HG03521 (cell line): ENCODE data around the gene CADM1.

Source experiments
- ATAC-seq: cut with Tn5 transposase; IDR thresholded peaks from one replicate; pipeline ENCODE4 v1.9.1; 2021; ENCODE audit warnings: mild to moderate bottlenecking, moderate library complexity; ENCODE audit not compliant: unreplicated experiment

The CADM1 gene

DNA sequence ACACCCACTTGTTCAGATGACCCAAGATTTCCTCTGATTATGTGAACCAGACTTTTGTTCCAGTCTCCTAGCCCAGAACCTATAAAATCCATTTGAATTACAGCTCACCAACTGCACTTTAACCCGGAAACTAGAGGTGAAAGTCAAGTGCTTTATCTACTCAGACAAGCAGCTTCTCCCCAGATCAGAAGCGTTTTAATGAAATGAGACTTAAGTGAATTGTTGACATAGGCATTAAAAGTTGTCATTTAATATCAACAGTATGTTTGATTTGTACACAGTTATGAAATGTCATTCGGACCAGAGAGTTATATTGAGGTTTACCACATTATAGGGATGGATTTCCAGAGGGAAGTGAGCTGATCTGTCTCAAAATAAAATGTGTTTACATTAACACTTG, 52.0 kb downstream of the CADM1 start:
- ATAC-seq = no peak

DNA sequence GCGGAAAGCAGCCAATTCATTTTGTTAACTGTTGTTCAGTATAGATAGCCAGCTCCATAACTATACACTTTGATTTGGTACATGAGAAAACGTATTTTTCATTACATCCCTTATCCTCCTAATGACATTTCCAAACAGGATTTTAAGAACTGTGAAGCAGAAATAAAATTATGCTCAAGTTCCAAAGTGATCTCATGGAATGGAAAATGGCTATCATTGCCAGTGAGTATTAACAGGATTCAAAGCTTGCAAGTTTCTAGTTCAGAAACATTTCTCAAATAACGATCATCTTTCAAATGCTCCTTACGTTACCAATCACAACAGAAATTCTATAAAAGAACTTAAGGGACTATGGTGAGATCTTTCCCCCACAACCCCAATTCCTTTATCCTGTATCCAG, 53.7 kb downstream of the CADM1 start:
- ATAC-seq = no peak

- ATAC-seq = no peak
Measured at GRCh38 chr11:115447273-115447864, 56.8 kb downstream of the CADM1 start.

DNA sequence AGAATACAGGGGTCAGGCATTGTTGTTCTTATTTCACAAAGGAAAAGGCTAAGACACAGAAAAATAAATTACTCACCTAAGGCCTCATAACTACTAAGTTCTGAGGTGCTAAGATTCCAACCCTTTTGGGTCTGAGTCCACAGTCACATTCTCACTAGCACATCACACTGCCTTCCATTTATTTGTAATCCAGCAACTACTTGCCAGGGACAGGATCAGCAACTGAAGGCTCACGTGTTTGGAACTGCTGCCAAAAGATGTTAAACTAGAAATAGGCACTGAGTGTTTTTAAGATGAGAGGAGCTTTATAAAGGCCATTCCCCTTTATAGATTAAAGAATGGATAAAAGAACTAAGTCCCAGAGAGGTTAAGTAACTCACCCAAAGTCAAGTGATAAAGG, 58.0 kb downstream of the CADM1 start:
- ATAC-seq = no peak

GRCh38 chr11:115444542-115444941, 59.7 kb downstream of the CADM1 start:
- ATAC-seq = no peak

DNA sequence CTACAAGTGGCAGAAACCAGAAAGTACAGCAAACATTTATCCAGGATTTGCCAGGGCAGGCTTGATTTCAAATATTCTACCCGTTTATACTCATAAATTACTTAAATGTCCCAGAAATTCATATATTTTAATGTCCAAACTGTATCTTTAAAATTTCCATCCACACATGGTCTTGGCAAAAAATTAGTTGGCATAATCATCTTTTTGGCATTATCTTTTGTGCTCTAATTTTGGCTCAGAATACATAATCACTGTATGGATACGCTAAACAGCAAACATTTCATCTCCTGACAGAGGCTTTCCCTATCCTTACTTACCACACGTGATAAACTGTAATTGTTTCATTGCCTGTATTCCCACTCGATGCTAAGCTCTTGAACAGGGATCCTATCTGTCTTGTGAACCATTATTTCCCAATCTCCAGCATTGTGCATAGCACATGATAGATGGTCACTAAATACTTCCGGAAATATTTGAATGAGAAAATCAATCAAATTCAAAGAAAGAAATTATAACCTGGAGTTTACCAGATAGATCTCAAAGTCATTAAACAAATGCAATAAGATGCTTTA, 64.2 kb downstream of the CADM1 start:
- ATAC-seq = no peak

GRCh38 chr11:115439385-115439784, 64.8 kb downstream of the CADM1 start:
- no peak for ATAC-seq

- no peak for ATAC-seq
Measured at GRCh38 chr11:115437902-115438575, 66.2 kb downstream of the CADM1 start.

DNA sequence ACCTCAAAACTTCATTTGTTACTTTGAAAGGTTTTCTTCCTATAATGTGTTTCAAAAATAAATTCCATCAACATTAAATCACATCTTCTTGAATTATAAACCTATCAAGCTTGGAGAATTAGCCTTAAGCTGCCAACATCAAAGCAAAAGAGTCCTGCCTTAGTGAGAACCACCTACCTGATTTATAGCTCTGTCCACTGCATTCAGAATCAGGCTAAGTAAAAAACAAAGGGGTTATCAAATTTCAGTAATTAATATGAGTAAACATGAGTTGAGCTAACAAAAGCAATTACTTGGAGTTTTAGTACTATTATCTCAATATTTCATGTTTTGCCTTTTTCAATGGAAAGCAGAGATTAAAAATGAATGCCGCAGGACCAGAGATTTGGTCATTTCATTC, 73.9 kb downstream of the CADM1 start:
- ATAC-seq = no peak

- ATAC-seq = no peak
Measured at GRCh38 chr11:115428306-115428705, 75.9 kb downstream of the CADM1 start.

GRCh38 chr11:115425816-115426215, 78.4 kb downstream of the CADM1 start:
- no peak for ATAC-seq

DNA sequence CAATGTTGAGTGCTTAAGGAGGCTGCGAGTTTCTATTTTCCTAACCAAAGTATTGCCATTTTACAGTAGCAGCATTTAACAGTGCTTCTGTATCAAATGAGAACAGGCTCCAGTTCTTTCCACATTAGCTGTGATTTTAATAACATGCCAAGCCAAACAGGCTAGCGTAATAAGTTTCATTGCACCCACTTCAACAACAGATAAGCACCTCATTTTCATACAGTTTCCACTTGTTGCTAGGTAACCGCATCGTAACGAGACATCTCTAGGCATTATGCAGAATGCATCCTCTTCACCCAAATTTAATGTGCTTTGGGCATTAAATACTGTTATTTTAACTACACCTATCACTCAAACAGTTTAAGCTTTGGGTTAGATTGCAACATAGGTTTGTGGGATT, 79.0 kb downstream of the CADM1 start:
- no peak for ATAC-seq

DNA sequence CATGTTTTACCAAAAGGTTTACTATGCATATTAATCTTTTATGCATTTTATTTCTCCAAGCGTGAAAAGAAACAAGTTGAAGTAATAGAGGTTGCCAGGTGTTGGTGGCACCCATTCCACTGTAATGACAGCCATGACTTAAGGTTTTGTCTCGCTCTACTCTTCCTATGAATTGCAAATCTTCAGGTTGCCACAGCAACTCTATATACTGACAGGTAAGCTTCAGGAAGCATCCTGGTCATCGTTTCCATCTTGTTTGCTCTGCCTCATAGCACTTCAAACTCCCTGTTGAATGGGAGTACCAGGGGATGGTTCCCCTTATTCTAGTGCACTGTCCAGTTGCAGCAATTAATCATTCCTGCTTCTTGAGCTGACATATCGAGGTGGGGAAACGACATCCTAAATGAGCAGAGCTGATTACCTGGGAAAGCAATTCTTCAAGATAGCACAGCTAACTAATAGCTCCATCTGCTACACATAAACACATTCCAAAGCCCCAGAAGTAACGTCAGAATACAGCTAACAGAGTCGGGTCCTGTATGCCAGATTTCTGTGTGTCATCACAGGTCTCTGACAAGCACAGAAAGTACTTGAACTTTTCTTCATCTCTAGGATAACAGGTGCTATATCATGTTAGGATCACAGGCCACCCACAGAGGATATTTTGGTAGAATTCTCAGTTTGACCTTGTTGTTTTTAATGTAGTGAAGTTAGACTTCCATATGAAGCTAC, 80.3 kb downstream of the CADM1 start:
- ATAC-seq = no peak

- ATAC-seq = no peak
Measured at GRCh38 chr11:115421992-115422689, 82.1 kb downstream of the CADM1 start.

DNA sequence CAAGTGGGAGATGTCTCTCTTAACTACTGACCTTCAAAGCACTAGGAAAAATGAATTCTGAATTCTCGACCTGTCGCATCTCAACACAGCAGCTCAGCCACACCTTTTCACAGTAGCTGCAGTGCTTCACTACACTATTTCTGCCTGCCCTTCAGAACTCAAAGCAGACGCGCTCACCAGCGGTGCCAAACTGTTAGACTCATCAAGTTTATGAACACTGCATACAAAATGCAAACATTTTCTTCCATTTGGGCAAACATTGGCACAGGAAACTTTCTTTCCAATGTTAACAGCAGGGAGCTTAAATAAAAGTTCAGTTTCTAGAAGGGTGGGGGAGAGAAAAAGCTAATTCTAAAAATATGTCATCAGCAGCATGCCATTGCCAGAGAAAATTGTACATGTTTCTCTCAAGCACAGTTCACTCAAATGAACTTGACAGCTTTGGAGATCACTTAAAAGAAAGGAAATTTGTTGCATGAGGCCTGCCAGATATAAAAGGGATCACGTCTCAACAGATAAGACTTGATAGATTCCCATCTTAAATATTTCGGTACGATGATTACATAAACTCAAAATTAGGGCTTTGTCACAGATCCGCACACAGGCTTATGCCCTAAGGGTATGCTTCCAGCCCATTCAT, 82.7 kb downstream of the CADM1 start:
- no peak for ATAC-seq

DNA sequence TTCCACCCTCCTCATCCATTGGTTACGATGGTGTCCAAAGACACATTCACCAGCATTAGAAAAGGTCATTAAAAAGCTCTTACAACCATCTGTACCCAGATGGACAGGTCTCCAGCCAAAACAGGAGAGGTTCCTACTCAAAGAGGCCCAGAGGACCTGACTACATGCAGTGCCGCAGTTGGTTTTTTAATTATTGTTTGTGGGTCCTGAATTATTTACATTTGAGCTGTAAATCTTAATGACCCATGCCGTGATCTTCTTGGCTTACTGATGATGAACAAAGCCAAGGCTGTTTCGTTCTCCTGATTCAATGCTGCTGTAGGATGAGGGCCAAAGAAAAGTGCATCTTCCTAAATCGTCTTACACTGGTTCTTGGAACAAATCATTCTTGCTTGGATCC, 83.7 kb downstream of the CADM1 start:
- no peak for ATAC-seq

DNA sequence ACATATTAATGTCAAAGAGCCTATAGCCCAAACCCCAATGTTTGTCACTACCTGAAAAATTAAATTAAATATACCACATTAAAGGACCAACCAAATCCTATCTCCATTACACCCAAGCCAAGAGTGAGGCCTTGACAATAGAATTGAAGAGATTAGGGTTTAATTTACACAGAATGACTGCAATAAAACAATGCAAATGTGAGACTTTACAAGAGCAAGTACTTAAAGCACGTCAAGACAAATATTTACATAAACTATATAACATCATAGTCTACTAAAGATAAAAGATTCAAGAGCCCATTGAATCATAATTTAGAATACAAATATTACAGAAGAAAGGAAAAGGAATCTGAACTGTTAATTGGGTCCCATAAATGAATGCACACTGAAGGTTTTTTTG, 85.6 kb downstream of the CADM1 start:
- no peak for ATAC-seq

DNA sequence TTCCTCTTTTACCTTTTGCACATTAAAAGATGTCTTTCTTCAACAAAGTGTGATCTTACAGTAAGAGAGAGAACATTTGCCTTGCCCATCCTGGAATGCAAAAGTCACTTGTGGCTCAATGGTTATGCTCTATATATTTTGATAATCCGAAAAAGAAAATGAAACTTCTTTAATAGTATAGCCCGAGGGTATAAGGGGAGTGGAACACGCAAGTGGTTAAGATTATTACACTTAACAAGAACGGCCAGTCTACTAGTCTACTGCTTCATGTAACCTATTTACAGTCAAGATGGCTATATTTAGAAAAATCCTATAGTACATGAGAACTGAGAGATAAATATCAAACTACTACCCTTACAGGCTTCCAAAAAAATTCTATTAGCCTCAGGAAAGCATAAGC, 86.1 kb downstream of the CADM1 start:
- no peak for ATAC-seq

DNA sequence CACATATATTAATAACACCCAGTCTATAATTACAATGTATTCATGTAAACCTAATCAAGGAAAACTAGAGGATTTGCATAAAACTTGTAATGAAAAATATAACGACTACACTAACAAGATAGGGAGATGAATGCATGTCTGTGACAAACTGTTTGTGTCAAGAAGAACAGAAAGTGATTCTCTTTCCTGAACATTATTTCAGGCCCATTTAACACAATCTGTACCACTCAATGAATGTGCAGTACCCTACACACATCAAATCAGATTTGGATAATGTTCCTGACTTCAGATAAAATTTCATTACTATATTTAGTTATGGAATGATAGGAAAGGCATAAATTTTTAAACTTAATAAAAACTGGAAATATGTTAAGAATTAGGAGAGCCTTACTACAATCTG, 93.1 kb downstream of the CADM1 start:
- no peak for ATAC-seq

- no peak for ATAC-seq
Measured at GRCh38 chr11:115409691-115410220, 94.5 kb downstream of the CADM1 start.
